ENCODE data around the gene CPE. TPM values are rescaled to one million over a fixed set of nuclear protein-coding genes. Genes with fewer than 3 reads are reported as not detected.

Gene CPE
- total RNA-seq, 1 donor from 2014 or later = 10.7 TPM

- no peak overlapping the region for H3K4me3 ChIP-seq (ENCODE audit: low read depth, low read length)
- TF ChIP-seq, protein P1, sequence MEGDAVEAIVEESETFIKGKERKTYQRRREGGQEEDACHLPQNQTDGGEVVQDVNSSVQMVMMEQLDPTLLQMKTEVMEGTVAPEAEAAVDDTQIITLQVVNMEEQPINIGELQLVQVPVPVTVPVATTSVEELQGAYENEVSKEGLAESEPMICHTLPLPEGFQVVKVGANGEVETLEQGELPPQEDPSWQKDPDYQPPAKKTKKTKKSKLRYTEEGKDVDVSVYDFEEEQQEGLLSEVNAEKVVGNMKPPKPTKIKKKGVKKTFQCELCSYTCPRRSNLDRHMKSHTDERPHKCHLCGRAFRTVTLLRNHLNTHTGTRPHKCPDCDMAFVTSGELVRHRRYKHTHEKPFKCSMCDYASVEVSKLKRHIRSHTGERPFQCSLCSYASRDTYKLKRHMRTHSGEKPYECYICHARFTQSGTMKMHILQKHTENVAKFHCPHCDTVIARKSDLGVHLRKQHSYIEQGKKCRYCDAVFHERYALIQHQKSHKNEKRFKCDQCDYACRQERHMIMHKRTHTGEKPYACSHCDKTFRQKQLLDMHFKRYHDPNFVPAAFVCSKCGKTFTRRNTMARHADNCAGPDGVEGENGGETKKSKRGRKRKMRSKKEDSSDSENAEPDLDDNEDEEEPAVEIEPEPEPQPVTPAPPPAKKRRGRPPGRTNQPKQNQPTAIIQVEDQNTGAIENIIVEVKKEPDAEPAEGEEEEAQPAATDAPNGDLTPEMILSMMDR (IDR thresholded peaks at IDR 0.05; ENCODE audit: insufficient read depth, low read length, poor library complexity, severe bottlenecking) = no peak
- H3K27me3 ChIP-seq (ENCODE audit: control insufficient read depth, insufficient read depth, low read length) = no peaks in the 10 kb centered on the region
- DNase-seq (ENCODE audit: low read depth) = no peak
- no peaks in the 10 kb centered on the region for H3K36me3 ChIP-seq (ENCODE audit: control insufficient read depth, insufficient read depth, low read length)
Observed at GRCh38 chr4:165360985-165361670, 17.7 kb upstream of the CPE start.

- Histone ChIP-seq H3K4me3 (ENCODE audit: low read depth, low read length) (no peak overlapping the region), H3K36me3 (ENCODE audit: control insufficient read depth, insufficient read depth, low read length) (no peaks in the 10 kb centered on the region), H3K27me3 (ENCODE audit: control insufficient read depth, insufficient read depth, low read length) (no peaks in the 10 kb centered on the region)
- no peak for DNase-seq (ENCODE audit: low read depth)
- TF ChIP-seq, protein P1 (IDR thresholded peaks at IDR 0.05; ENCODE audit: insufficient read depth, low read length, poor library complexity, severe bottlenecking) = no peak
Observed at GRCh38 chr4:165361810-165362209, 17.0 kb upstream of the CPE start.

DNA sequence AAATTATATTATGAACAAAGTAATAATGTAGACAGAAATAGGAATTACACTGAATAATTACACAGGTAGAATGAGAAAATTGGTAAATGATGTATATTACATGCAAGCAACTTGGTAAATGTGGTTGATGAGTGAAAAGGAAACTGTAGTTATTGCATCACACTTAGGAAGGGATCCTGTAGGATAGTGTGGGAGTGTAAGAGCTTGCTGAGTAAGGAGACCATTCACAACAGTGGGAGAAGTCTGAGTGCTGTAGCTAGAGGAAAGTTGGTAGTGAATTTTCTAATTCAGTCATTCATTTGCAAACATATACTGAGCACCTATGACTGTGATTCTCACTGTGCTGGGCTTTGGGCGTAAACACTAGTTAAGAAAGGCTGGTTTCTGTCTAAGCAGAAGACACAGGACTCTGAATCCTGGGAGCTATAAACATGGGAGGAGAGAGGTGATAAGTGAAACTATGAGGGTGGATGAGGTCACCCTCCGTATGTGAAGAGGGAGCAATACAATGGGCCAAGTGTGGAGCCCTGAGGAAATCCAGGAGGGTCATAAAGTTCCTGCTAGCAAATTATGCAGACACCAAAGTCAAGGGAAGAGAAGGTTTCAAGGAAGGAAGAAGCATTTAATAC is 14.2 kb upstream of the CPE start:
- no peaks in the 10 kb centered on the region for H3K36me3 ChIP-seq (ENCODE audit: control insufficient read depth, insufficient read depth, low read length)
- TF ChIP-seq, protein P1 (IDR thresholded peaks at IDR 0.05; ENCODE audit: insufficient read depth, low read length, poor library complexity, severe bottlenecking) = no peak
- DNase-seq (ENCODE audit: low read depth) = no peak
- H3K4me3 ChIP-seq (ENCODE audit: low read depth, low read length) = no peak overlapping the region
- H3K27me3 ChIP-seq (ENCODE audit: control insufficient read depth, insufficient read depth, low read length) = no peaks in the 10 kb centered on the region

- DNase-seq (ENCODE audit: low read depth) = no peak
- Histone ChIP-seq H3K27me3 (ENCODE audit: control insufficient read depth, insufficient read depth, low read length) (no peaks in the 10 kb centered on the region), H3K36me3 (ENCODE audit: control insufficient read depth, insufficient read depth, low read length) (no peaks in the 10 kb centered on the region), H3K4me3 (ENCODE audit: low read depth, low read length) (no peak overlapping the region)
- TF ChIP-seq, protein P1 (IDR thresholded peaks at IDR 0.05; ENCODE audit: insufficient read depth, low read length, poor library complexity, severe bottlenecking) = no peak
Observed at GRCh38 chr4:165367040-165367439, 11.8 kb upstream of the CPE start.

DNA sequence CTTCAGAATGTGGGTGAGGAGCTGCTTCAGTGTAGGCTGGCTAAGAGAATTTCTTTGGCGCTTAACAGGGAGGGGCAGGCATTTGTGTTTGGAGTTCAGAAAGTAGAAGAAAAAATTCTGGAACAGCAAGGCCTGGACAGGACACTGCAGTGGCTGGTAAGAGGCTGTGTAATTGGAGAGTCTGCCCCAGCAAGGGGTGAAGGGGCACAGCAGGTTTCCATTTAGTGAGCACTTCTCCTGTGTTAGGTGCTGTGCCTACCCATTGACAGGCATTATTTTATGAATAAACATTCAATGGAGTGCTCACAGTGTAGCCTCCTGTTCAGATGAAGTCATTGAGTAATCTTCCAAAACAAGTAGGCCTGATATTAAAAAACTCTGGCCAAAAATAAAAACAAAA is 10.7 kb upstream of the CPE start:
- H3K4me3 ChIP-seq (ENCODE audit: low read depth, low read length) = no peak overlapping the region
- TF ChIP-seq, protein P1 (IDR thresholded peaks at IDR 0.05; ENCODE audit: insufficient read depth, low read length, poor library complexity, severe bottlenecking) = no peak
- no peaks in the 10 kb centered on the region for H3K36me3 ChIP-seq (ENCODE audit: control insufficient read depth, insufficient read depth, low read length)
- H3K27me3 ChIP-seq (ENCODE audit: control insufficient read depth, insufficient read depth, low read length) = no peaks in the 10 kb centered on the region
- no peak for DNase-seq (ENCODE audit: low read depth)
